Activated T-cell treated with anti-CD3 and anti-CD28 coated beads for 48 hours (primary cell): ENCODE data around the gene SHROOM3.
"Not testable (repeated sequence)": the region's sequence is repeated elsewhere in the genome, so short reads cannot be mapped to it uniquely, and the experiment has no call there.

ENCODE experiments used
- DNase-seq: peaks from one replicate; pipeline ENCODE4 v3.0.0-alpha.2; 2020; ENCODE audit warnings: low read depth

The SHROOM3 gene

DNA sequence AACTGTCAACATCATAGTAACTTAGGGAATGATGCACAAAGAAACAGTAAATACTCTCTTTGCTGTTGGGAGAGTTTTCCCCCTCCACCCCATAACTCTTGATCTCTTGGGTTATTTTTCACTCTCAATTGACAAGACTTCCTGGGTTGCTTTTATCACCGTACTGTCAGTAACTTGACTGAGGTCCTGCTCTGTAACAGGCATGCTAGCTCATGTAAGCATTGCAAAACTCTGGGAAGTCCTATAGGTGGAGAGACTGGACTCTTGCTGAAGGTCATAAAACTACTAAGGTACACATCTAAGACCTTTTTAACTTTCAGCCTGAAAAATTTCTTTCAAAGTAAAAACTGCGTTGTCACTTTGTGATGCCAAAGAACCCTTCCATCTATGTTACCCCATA, 10.9 kb downstream of the SHROOM3 start:
- no peak for DNase-seq

DNA sequence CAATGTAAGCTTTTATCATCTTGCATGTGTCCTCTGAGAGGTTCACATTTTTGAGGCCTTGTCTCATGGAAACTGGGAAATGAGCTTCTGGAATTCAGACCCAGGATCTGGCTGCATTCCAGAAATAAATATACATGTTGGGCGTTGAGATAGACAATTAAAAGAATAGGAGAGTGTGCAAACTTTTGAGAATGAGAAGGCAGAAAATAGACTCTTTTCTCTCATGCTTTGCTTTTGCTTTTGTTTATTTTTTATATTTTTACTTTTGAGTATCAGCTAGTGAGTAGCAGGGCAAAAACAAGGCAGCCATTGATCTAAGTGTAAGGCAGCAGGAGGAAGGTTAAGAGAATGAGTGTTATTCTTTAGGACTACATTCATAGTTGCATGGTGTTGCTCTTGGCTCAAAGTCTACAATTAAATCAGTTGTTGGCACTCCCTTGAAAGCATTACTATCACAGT, 12.4 kb downstream of the SHROOM3 start:
- DNase-seq = no peak

DNA sequence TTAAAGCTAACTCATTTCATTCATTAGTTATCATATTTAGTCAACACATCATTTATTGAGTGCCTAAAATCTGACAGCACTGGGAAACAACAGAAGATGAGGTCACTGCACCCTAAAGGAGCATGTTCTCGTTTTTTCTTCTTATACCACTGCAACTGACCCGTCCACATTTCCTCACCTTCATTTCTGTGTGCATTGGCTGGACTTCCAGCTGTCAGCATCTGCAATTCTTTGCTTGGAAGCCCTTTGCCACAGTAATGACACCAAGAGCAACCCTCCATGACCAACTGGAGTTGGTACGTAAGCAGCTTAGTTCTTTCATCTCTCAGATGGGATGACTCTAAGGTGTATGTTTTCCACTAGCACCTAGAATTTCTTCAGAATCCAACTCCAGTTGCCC, 13.2 kb downstream of the SHROOM3 start:
- DNase-seq = no peak

DNA sequence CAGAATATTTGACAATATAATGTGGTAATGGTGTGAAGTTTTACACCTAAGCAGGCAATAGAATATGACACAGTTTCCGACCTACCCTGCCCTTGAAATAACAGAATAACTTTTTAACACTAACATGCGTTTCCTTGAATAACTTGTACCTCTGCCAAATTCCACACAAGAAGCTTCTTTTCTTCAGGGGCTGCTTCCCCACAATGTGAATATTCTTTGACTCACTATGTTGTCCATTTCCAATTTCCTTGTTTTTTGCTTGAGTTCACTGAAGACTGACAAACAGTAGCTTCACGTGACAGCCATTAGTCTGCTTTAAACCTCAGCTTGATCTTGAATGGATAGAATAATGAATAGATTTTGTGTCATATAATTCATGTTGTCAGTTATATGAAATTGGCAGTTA, 14.3 kb downstream of the SHROOM3 start:
- DNase-seq = no peak

DNA sequence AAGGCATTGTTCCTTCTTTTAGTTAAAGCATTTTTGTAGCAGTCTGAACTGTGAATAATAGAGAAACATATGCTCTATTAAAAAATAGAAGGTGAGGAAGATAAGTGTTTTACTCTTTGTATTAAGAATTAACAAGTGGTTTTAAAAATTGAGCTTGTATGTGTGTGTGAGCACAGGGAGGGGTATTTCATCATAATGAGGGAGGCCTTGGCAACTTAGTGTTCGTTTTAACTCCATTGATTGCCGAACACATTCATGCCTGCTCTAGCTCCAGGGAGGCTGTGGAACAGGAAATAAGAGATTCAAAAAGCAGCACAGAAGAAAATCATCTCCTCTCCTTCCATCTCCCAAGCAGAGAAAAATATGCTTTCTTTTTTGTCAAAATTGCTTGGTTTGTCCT, 14.8 kb downstream of the SHROOM3 start:
- no peak for DNase-seq

GRCh38 chr4:76453232-76453631, 18.2 kb downstream of the SHROOM3 start:
- no peak for DNase-seq

- not testable (repeated sequence) for DNase-seq
Measured at GRCh38 chr4:76454073-76454472, 19.0 kb downstream of the SHROOM3 start.

DNA sequence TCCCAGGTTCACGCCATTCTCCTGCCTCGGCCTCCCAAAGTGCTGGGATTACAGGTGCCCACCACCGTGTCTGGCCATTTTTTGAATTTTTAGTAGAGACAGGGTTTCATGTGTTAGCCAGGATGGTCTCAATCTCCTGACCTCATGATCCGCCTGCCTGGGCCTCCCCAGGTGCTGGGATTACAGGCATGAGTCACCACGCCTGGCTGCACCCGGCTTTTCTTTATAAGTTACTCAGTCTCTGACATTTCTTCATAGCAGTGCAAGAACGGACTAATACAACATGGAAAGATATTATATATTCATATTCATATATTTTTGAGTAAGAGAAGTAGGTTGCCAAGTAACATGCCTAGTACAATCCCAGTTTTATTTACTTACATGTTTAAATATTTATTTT, 22.9 kb downstream of the SHROOM3 start:
- DNase-seq = no peak

DNA sequence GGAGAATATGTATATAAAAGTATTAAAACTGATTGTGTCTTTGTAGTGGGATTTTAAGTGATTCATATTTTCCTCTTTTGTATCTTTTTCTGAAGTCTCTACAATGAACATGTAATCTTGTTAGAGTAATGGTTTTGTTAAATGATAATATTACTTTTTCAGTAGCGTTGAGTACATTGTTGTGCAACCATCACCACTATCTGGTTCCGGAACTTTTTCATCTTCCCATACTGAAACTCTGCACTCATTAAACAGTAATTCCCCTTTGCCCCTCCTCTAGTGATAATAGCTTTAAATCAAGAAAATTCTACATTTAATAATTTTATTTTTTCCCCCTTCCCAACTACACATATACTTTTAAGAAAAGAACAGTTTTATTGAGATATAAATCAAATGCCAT, 23.3 kb downstream of the SHROOM3 start:
- DNase-seq = no peak

DNA sequence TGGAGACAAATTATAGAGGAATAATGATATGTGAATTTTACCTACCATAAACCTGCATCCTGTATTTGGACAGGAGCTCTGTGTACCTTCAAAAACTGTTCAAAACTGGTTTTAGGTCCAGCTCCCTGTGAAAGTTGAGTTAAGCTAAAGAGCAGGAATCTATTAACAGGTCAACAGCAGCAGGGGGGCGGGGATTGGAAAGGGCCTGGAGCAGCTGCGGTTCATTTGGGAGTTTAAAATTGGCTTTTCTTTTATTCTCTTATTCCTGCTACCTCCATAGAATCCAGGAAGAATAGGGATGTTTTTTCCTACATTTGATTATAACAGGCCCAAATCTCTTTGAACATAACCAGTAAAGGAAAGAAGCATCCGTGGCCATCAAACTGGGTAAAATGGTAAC, 23.8 kb downstream of the SHROOM3 start:
- no peak for DNase-seq

GRCh38 chr4:76459291-76459723, 24.3 kb downstream of the SHROOM3 start:
- DNase-seq = no peak

DNA sequence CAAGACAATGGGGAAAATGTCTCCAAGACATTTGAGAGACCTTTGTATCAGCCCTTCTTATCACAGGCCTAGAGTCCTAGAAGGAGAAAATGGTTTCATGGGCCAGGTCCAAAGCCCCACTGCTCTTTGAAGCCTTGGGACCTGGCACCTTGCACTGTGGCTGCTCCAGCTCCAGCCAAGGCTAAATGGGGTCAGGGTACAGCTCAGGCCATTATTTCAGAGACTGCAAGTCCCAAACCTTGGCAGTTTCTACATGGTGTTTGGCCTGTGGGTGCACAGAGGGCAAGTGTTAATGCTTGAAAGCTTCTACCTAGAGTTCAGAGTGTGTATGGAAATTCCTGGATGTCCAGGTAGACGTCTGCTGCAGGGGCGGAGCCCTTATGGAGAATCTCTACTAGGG, 28.5 kb downstream of the SHROOM3 start:
- DNase-seq = no peak

GRCh38 chr4:76470064-76470463, 35.0 kb downstream of the SHROOM3 start:
- DNase-seq = no peak

GRCh38 chr4:76470532-76470931, 35.5 kb downstream of the SHROOM3 start:
- no peak for DNase-seq

DNA sequence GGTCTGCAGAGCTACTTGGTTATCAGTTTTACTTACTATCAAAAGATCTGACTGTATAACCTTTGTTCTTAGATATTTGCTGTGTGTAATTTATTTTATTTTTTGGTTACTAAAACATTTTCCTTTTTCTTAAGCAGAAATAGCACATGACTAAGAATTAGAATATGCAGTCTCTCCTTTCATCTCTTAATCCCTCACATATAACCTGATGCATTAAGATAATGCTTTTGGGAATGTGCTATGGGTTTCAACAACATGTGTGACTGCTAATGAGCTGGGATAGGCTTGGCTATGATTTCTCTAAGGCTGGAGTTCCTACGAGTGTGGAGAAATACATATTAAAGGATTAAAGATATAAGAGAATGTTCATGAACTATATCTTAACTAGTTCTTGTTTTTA, 41.5 kb downstream of the SHROOM3 start:
- DNase-seq = no peak

GRCh38 chr4:76484654-76485053, 49.6 kb downstream of the SHROOM3 start:
- no peak for DNase-seq

- DNase-seq = no peak
Measured at GRCh38 chr4:76485450-76485849, 50.4 kb downstream of the SHROOM3 start.

GRCh38 chr4:76486588-76487276, 51.7 kb downstream of the SHROOM3 start:
- no peak for DNase-seq

- DNase-seq = no peak
Measured at GRCh38 chr4:76487621-76488020, 52.6 kb downstream of the SHROOM3 start.

DNA sequence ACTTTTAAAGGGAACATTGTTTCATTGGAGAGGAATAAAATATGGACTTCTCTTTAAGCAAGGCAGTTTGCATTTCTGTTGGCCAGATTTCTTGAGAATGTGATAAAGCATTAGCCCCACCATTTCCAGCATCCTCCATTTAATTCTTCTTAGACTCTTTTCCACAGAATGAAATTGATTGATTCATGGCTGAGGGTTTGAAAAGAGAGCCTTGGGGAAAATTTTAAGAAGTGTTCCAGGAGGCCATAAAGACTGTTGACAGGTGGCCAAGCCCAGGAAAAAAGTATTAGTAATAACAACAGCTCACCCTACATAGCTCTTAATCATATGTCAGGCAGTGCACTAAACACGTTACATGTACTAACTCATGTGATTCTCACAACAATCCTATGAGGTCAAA, 53.4 kb downstream of the SHROOM3 start:
- DNase-seq = no peak

GRCh38 chr4:76488888-76489685, 54.1 kb downstream of the SHROOM3 start:
- DNase-seq = no peak

DNA sequence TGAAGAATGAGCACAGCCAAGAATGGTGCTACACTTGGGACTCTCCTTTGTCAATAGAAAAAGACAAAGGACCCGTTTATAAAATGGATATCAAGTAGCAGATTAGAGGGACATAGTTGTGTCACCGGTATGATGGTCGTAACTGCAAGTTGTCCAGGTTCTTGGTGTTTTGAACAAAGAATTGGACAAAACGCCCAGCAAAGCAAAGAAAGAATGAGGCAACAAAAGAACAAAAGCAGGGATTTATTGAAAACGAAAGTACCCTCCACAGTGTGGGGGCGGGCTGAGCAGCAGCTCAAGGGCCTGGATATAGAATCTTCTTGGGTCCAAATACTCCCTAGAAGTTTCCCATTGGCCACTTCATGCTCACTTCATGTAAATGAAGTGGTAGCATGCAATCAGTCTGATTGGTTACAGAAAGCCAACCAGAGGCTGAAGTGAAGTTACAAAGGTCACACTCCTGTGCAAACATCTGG, 54.7 kb downstream of the SHROOM3 start:
- no peak for DNase-seq

GRCh38 chr4:76492055-76492454, 57.0 kb downstream of the SHROOM3 start:
- no peak for DNase-seq
